ENCODE measurements around the gene ILDR1. TPM values are rescaled to one million over a fixed set of nuclear protein-coding genes. Genes with fewer than 3 reads are reported as not detected.

Gene ILDR1
- total RNA-seq, 2 experiments from 2014 or later, result not detected

DNA sequence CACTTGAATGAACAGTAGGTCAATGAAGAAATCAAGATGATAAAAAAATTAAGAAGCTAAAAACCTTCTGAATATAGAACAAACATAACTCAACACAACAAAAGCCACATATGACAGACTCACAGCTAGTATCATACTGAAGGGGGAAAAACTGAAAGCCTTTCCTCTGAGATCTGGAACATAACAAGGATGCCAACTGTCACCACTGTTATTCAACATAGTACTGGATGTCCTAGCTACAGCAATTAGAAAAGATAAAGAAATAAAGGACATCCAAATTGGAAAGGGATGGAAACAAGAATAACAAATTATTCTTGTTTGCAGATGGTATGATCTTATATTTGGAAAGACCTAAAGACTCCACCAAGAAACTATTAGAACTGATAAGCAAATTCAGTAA is 60.8 kb downstream of the ILDR1 start:
- ChIA-PET CTCF (no interaction called here), POLR2A (no interaction called here)
- DNase-seq (no peak), ATAC-seq (no peak)
- no peaks in the 10 kb centered on the region for H3K4me1 Mint-ChIP-seq (ENCODE audit: low read depth)
- H3K4me3 Mint-ChIP-seq, result no peak overlapping the region
- H3K27ac Mint-ChIP-seq, result no peak overlapping the region
- no peak for TF ChIP-seq CTCF (IDR thresholded peaks at IDR 0.05)
- no peaks in the 10 kb centered on the region for H3K36me3 Mint-ChIP-seq (ENCODE audit: low read depth)
- intact Hi-C loops (cut with micrococcal nuclease), result no loop called here
- peaks cover 10% of the 10 kb centered on the region for H3K27me3 Mint-ChIP-seq
- H3K9me3 Mint-ChIP-seq, result peaks cover 5% of the 10 kb centered on the region

DNA sequence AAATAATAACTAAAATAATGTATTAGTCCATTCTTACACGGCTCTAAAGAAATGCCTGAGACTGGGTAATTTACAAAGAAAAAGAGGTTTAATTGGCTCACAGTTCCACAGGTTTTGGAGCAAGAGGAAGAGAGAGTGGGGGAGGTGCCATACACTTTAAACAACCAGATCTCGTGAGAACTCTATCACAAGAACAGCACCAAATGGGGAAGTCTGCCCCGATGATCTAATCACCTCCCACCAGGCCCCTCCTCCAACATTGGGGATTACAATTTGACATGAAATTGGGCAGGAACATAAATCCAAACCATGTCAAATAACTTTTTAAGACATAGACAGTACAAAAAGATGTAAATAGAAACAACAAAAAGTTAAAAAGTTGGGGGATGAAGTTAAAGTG is 63.2 kb downstream of the ILDR1 start:
- Mint-ChIP-seq H3K27ac (no peak overlapping the region), H3K27me3 (no peaks in the 10 kb centered on the region), H3K36me3 (ENCODE audit: low read depth) (peaks cover 4% of the 10 kb centered on the region), H3K9me3 (peaks cover 7% of the 10 kb centered on the region), H3K4me3 (no peak overlapping the region), H3K4me1 (ENCODE audit: low read depth) (no peaks in the 10 kb centered on the region)
- ATAC-seq (no peak), DNase-seq (no peak)
- ChIA-PET POLR2A (no interaction called here), CTCF (no interaction called here)
- TF ChIP-seq CTCF (IDR thresholded peaks at IDR 0.05), result no peak
- intact Hi-C loops (cut with micrococcal nuclease), result no loop called here

GRCh38 chr3:121957674-121958415 is 64.2 kb downstream of the ILDR1 start:
- Mint-ChIP-seq H3K4me3 (no peak overlapping the region), H3K27me3 (no peaks in the 10 kb centered on the region), H3K36me3 (ENCODE audit: low read depth) (peaks cover 4% of the 10 kb centered on the region), H3K27ac (no peak overlapping the region), H3K4me1 (ENCODE audit: low read depth) (no peaks in the 10 kb centered on the region), H3K9me3 (peaks cover 7% of the 10 kb centered on the region)
- ATAC-seq, result no peak
- no peak for TF ChIP-seq CTCF (IDR thresholded peaks at IDR 0.05)
- intact Hi-C loops (cut with micrococcal nuclease), result no loop called here
- no peak for DNase-seq
- POLR2A ChIA-PET, result no interaction called here
- CTCF ChIA-PET, result interaction anchor here (0.6 kb wide), 1 partner anchor 19 kb away, joined by 3 read pairs; no protein-coding TSS in a partner anchor

GRCh38 chr3:121956363-121956762 is 65.7 kb downstream of the ILDR1 start:
- DNase-seq, result no peak
- peaks cover 4% of the 10 kb centered on the region for H3K36me3 Mint-ChIP-seq (ENCODE audit: low read depth)
- POLR2A ChIA-PET, result no interaction called here

More at GRCh38 chr3:121956363-121956762, 65.7 kb downstream of the ILDR1 start:
- intact Hi-C loops (cut with micrococcal nuclease), result no loop called here
- no peak for TF ChIP-seq CTCF (IDR thresholded peaks at IDR 0.05)
- no peak for ATAC-seq
- Mint-ChIP-seq H3K27me3 (no peaks in the 10 kb centered on the region), H3K27ac (no peak overlapping the region), H3K4me3 (no peak overlapping the region), H3K4me1 (ENCODE audit: low read depth) (no peaks in the 10 kb centered on the region), H3K9me3 (peaks cover 14% of the 10 kb centered on the region)
- CTCF ChIA-PET, result no interaction called here

Measured in activated CD8-positive, alpha-beta T cell treated with anti-CD3 and anti-CD28 coated beads for 36 hours (primary cell).